Measurements from ENCODE around the gene ARFGAP2.

DNA sequence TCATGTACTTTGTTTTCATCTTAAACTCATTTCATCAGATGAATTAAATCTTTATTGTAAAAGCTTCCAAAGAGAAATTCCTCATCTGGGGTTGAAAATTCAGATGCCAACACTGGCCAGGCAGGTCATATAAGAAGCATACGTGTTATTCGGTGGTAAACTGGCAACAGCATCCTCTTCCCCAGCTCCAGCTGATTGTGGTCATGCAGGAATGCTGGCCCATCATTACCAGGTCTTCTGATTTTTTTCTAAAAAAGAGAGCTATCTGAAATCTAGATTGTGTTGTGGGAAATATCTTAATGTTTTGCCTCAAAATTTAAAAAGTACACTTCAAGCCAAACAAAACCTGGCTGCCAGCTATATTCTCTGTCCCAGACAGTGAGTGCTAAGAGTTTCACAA, 53.6 kb downstream of the ARFGAP2 start:
- TF ChIP-seq, protein P1, sequence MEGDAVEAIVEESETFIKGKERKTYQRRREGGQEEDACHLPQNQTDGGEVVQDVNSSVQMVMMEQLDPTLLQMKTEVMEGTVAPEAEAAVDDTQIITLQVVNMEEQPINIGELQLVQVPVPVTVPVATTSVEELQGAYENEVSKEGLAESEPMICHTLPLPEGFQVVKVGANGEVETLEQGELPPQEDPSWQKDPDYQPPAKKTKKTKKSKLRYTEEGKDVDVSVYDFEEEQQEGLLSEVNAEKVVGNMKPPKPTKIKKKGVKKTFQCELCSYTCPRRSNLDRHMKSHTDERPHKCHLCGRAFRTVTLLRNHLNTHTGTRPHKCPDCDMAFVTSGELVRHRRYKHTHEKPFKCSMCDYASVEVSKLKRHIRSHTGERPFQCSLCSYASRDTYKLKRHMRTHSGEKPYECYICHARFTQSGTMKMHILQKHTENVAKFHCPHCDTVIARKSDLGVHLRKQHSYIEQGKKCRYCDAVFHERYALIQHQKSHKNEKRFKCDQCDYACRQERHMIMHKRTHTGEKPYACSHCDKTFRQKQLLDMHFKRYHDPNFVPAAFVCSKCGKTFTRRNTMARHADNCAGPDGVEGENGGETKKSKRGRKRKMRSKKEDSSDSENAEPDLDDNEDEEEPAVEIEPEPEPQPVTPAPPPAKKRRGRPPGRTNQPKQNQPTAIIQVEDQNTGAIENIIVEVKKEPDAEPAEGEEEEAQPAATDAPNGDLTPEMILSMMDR (conservative IDR thresholded peaks at IDR 0.05) = no peak
- TF ChIP-seq EZH2 (IDR thresholded peaks at IDR 0.05; ENCODE audit: low read depth) = no peak
